H9 (cell line): Measurements from ENCODE around the gene TSPAN5. TPM values are rescaled to one million over a fixed set of nuclear protein-coding genes. Genes with fewer than 3 reads are reported as not detected.

Experiments
- DNase-seq: peaks from one replicate; pipeline ENCODE4 v3.0.0-alpha.2; 2017
- H2AFZ ChIP-seq: one replicate; pipeline ENCODE4 v1.6.1; 2013; ENCODE audit warnings: mild to moderate bottlenecking, low read length, control low read depth, moderate library complexity
- H2AK5ac ChIP-seq: 2 replicates; pipeline ENCODE4 v1.6.1; 2013; ENCODE audit warnings: low read length, control low read depth, mixed read lengths; ENCODE audit not compliant: insufficient read length
- H2BK120ac ChIP-seq: one replicate; pipeline ENCODE4 v1.6.1; 2013; ENCODE audit warnings: low read depth, mild to moderate bottlenecking, low read length, control low read depth, inconsistent platforms; ENCODE audit not compliant: poor library complexity, severe bottlenecking
- H2BK12ac ChIP-seq: 2 replicates; pipeline ENCODE4 v1.6.1; 2013; ENCODE audit warnings: low read length, control low read depth, mixed read lengths, low read depth; ENCODE audit not compliant: insufficient read length
- H2BK15ac ChIP-seq: 2 replicates; pipeline ENCODE4 v1.6.1; 2013; ENCODE audit warnings: low read depth, low read length, control low read depth
- H2BK20ac ChIP-seq: one replicate; pipeline ENCODE4 v1.6.1; 2013; ENCODE audit warnings: low read depth, mild to moderate bottlenecking, low read length, control low read depth, inconsistent platforms; ENCODE audit not compliant: poor library complexity, severe bottlenecking
- H2BK5ac ChIP-seq: 2 replicates; pipeline ENCODE4 v1.6.1; 2013; ENCODE audit warnings: low read length, control low read depth, mixed read lengths; ENCODE audit not compliant: insufficient read length
- H3K14ac ChIP-seq: 2 replicates; pipeline ENCODE4 v1.6.1; 2013; ENCODE audit warnings: low read length, control low read depth; ENCODE audit not compliant: insufficient read depth
- H3K18ac ChIP-seq: 2 replicates; pipeline ENCODE4 v1.6.1; 2013; ENCODE audit warnings: low read depth, mild to moderate bottlenecking, mixed read lengths, low read length, control low read depth; ENCODE audit not compliant: insufficient read length
- H3K23ac ChIP-seq: 2 replicates; pipeline ENCODE4 v1.6.1; 2013; ENCODE audit warnings: low read length, control low read depth, mixed read lengths, low read depth; ENCODE audit not compliant: insufficient read length
- H3K23me2 ChIP-seq: 2 replicates; pipeline ENCODE4 v1.6.1; 2013; ENCODE audit warnings: low read depth, mild to moderate bottlenecking, mixed read lengths, low read length, control low read depth; ENCODE audit not compliant: insufficient read length, poor library complexity, severe bottlenecking
- H3K27ac ChIP-seq: 2 replicates; pipeline ENCODE4 v1.5.1; 2013; ENCODE audit warnings: low read length, control low read depth, mixed read lengths, low read depth; ENCODE audit not compliant: insufficient read length
- H3K27me3 ChIP-seq: 2 replicates; pipeline ENCODE4 v1.6.1; 2013; ENCODE audit warnings: low read length, control low read depth, inconsistent platforms; ENCODE audit not compliant: insufficient read depth
- H3K4ac ChIP-seq: 2 replicates; pipeline ENCODE4 v1.6.1; 2013; ENCODE audit warnings: low read depth, mild to moderate bottlenecking, control low read depth, inconsistent platforms, low read length, moderate library complexity
- H3K4me1 ChIP-seq: 2 replicates; pipeline ENCODE4 v1.6.1; 2013; ENCODE audit warnings: low read length, control low read depth, inconsistent platforms; ENCODE audit not compliant: insufficient read depth
- H3K4me2 ChIP-seq: 2 replicates; pipeline ENCODE4 v1.6.1; 2013; ENCODE audit warnings: low read length, control low read depth, mixed read lengths; ENCODE audit not compliant: insufficient read length, insufficient read depth
- H3K56ac ChIP-seq: 2 replicates; pipeline ENCODE4 v1.6.1; 2013; ENCODE audit warnings: low read depth, mild to moderate bottlenecking, mixed read lengths, low read length, control low read depth; ENCODE audit not compliant: insufficient read length
- H3K79me1 ChIP-seq: 2 replicates; pipeline ENCODE4 v1.6.1; 2013; ENCODE audit warnings: low read depth, mild to moderate bottlenecking, moderate library complexity, low read length, control low read depth, inconsistent platforms; ENCODE audit not compliant: insufficient read depth, poor library complexity, severe bottlenecking
- H3K79me2 ChIP-seq: 2 replicates; pipeline ENCODE4 v1.6.1; 2013; ENCODE audit warnings: low read length, control low read depth, inconsistent platforms; ENCODE audit not compliant: insufficient read depth
- H3K9ac ChIP-seq: 2 replicates; pipeline ENCODE4 v1.6.1; 2013; ENCODE audit warnings: low read length, control low read depth, mixed read lengths; ENCODE audit not compliant: insufficient read length; ENCODE audit errors: extremely low read depth
- H3K9me3 ChIP-seq: one replicate; pipeline ENCODE4 v1.6.1; 2013; ENCODE audit warnings: low read depth, low read length, inconsistent platforms; ENCODE audit not compliant: control insufficient read depth
- H3T11ph ChIP-seq: one replicate; pipeline ENCODE4 v1.6.1; 2013; ENCODE audit warnings: mild to moderate bottlenecking, low read length, control low read depth, inconsistent platforms
- H4K20me1 ChIP-seq: one replicate; pipeline ENCODE4 v1.6.1; 2013; ENCODE audit not compliant: control insufficient read depth, insufficient read length, insufficient read depth
- H4K5ac ChIP-seq: 2 replicates; pipeline ENCODE4 v1.6.1; 2013; ENCODE audit warnings: low read depth, mild to moderate bottlenecking, mixed read lengths, low read length, control low read depth; ENCODE audit not compliant: insufficient read length
- H4K8ac ChIP-seq: replicated peaks from 2 replicates; pipeline ENCODE4 v1.6.1; 2013; ENCODE audit warnings: low read length, control low read depth, mixed read lengths, low read depth; ENCODE audit not compliant: insufficient read length
- H4K91ac ChIP-seq: 2 replicates; pipeline ENCODE4 v1.6.1; 2013; ENCODE audit warnings: low read depth, mild to moderate bottlenecking, moderate library complexity, mixed read lengths, low read length, control low read depth; ENCODE audit not compliant: insufficient read length
- H3K27ac Mint-ChIP-seq, 3 experiments: 2 replicates in 2 of 3; 3 replicates in 1 of 3; pipeline ENCODE4 v1.8.0; 2020 to 2021; ENCODE audit warnings: mixed read lengths in 3 of 3, mild to moderate bottlenecking in 1 of 3, moderate library complexity in 1 of 3
- H3K27me3 Mint-ChIP-seq: 2 replicates; pipeline ENCODE4 v1.8.0; 2021; ENCODE audit warnings: low read depth, mild to moderate bottlenecking, moderate library complexity, mixed read lengths
- H3K36me3 Mint-ChIP-seq, 3 experiments: 2 replicates in 2 of 3; 3 replicates in 1 of 3; pipeline ENCODE4 v1.8.0; 2020 to 2021; ENCODE audit warnings: low read depth in 3 of 3, mixed read lengths in 3 of 3; ENCODE audit not compliant: insufficient read depth in 1 of 3
- H3K4me1 Mint-ChIP-seq, 2 experiments: 2 replicates each; pipeline ENCODE4 v1.8.0; 2020; ENCODE audit warnings: mixed read lengths in 2 of 2
- H3K4me3 Mint-ChIP-seq, 2 experiments: 2 replicates in 1 of 2; 3 replicates in 1 of 2; pipeline ENCODE4 v1.8.0; 2020 to 2021; ENCODE audit warnings: mild to moderate bottlenecking in 2 of 2, mixed read lengths in 2 of 2, moderate library complexity in 1 of 2
- H3K9me3 Mint-ChIP-seq, 2 experiments: 2 replicates in 1 of 2; 3 replicates in 1 of 2; pipeline ENCODE4 v1.8.0; 2020; ENCODE audit warnings: mild to moderate bottlenecking in 2 of 2, mixed read lengths in 2 of 2, moderate library complexity in 1 of 2
- WGBS: extraction: QIAGEN DNeasy Blood & Tissue Kit; methylation state at CpG from one replicate; pipeline ENCODE4 v1.1.7; 2013; ENCODE audit warnings: missing lambda C conversion rate, low lambda C conversion rate, mixed read lengths; ENCODE audit not compliant: insufficient read length; ENCODE audit errors: extremely low coverage; 5-methylcytosine and 5-hydroxymethylcytosine counted together
- total RNA-seq: library from RNA; stranded (reverse); gene quantifications from 2 replicates; pipeline ENCODE4 v1.2.1, GENCODE V29; 2021
- TF ChIP-seq, protein P1 (sequence below): fragments of 200-600 bp; sonication (generic); conservative IDR thresholded peaks from 3 replicates; pipeline ENCODE4 v1.8.0; 2021; ENCODE audit warnings: antibody characterized with exemption, mild to moderate bottlenecking

Gene TSPAN5
- total RNA-seq, 1 experiment from 2014 or later = 7.0 TPM

GRCh38 chr4:98584265-98584664, 74.1 kb downstream of the TSPAN5 start:
- Histone ChIP-seq H2AFZ (no peak overlapping the region), H3K79me1 (no peaks in the 10 kb centered on the region), H3K56ac (no peak overlapping the region), H3K23ac (no peak overlapping the region), H3K9me3 (no peaks in the 10 kb centered on the region), H3K27ac (no peak overlapping the region), H3K27me3 (no peaks in the 10 kb centered on the region; the same call in 1 of the 2 replicates), H3K4me2 (no peak overlapping the region), H3K23me2 (no peaks in the 10 kb centered on the region), H4K5ac (no peak overlapping the region), H2BK120ac (no peak overlapping the region), H4K20me1 (no peaks in the 10 kb centered on the region), H4K8ac (no peak overlapping the region), H3K4me1 (0 out of 2 replicates have a peak, but pooled peaks cover 3% of the 10 kb centered on the region), H3K79me2 (no peaks in the 10 kb centered on the region; the same call in 1 of the 2 replicates), H2BK5ac (no peak overlapping the region), H3K18ac (no peak overlapping the region), H2AK5ac (no peak overlapping the region), H2BK12ac (no peak overlapping the region), H3K9ac (no peak overlapping the region), H3K4ac (no peak overlapping the region), H2BK20ac (no peak overlapping the region), H4K91ac (no peak overlapping the region), H3T11ph (no peak overlapping the region), H2BK15ac (no peak overlapping the region), H3K14ac (no peak overlapping the region)
- no peak for DNase-seq
- no peak overlapping the region for H3K4me3 Mint-ChIP-seq
- no CpG with 5 or more reads among the region's 1 CpG for WGBS
- H3K27me3 Mint-ChIP-seq = no peaks in the 10 kb centered on the region
- no peaks in the 10 kb centered on the region for H3K36me3 Mint-ChIP-seq
- H3K4me1 Mint-ChIP-seq = peaks cover 22 to 41% of the 10 kb centered on the region in 2 experiments
- H3K27ac Mint-ChIP-seq = no peak overlapping the region
- TF ChIP-seq, protein P1, sequence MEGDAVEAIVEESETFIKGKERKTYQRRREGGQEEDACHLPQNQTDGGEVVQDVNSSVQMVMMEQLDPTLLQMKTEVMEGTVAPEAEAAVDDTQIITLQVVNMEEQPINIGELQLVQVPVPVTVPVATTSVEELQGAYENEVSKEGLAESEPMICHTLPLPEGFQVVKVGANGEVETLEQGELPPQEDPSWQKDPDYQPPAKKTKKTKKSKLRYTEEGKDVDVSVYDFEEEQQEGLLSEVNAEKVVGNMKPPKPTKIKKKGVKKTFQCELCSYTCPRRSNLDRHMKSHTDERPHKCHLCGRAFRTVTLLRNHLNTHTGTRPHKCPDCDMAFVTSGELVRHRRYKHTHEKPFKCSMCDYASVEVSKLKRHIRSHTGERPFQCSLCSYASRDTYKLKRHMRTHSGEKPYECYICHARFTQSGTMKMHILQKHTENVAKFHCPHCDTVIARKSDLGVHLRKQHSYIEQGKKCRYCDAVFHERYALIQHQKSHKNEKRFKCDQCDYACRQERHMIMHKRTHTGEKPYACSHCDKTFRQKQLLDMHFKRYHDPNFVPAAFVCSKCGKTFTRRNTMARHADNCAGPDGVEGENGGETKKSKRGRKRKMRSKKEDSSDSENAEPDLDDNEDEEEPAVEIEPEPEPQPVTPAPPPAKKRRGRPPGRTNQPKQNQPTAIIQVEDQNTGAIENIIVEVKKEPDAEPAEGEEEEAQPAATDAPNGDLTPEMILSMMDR = no peak
- H3K9me3 Mint-ChIP-seq = no peaks in the 10 kb centered on the region
